Right lung (tissue), 5 donors: ENCODE measurements around the gene PPP2R1B. TPM values are rescaled to one million over a fixed set of nuclear protein-coding genes. Genes with fewer than 3 reads are reported as not detected.
"Not testable (repeated sequence)": the region's sequence is repeated elsewhere in the genome, so short reads cannot be mapped to it uniquely, and the experiment has no call there.

Experiments used
- DNase-seq, 2 donors: peaks; one replicate each; pipeline ENCODE4 v3.0.0-alpha.2; 2013
- polyA plus RNA-seq, 5 donors: library from polyadenylated mRNA; unstranded; fragments of 120-200 nt; gene quantifications; one replicate each; pipeline versions ENCODE4 v1.2.1 to v1.2.3, GENCODE V29; 2013; ENCODE audit warnings: inconsistent platforms in 1 of 5, low replicate concordance in 1 of 5; ENCODE audit not compliant: insufficient read length in 5 of 5, insufficient read depth in 1 of 5

PPP2R1B gene
- polyA plus RNA-seq, 5 donors: 20.6 to 32.4 (median 27.8) TPM

- peak in 1 of 2 donors; percentile 34 for DNase-seq
These were observed 36.9 kb downstream of the PPP2R1B start for GRCh38 chr11:111729071-111729830.

- no peak for DNase-seq
These were observed 38.8 kb downstream of the PPP2R1B start for GRCh38 chr11:111727431-111727830.

GRCh38 chr11:111726301-111726713 is 39.9 kb downstream of the PPP2R1B start:
- DNase-seq: no peak

- no peak for DNase-seq
These were observed 40.6 kb downstream of the PPP2R1B start for GRCh38 chr11:111725621-111726020.

GRCh38 chr11:111724615-111725129 is 41.5 kb downstream of the PPP2R1B start:
- no peak for DNase-seq

GRCh38 chr11:111723595-111723994 is 42.6 kb downstream of the PPP2R1B start:
- DNase-seq: no peak

- DNase-seq: no peak
These were observed 43.7 kb downstream of the PPP2R1B start for GRCh38 chr11:111722501-111722900.

GRCh38 chr11:111720801-111721494 is 45.2 kb downstream of the PPP2R1B start:
- DNase-seq: no peak

GRCh38 chr11:111719379-111719778 is 46.8 kb downstream of the PPP2R1B start:
- no peak for DNase-seq

- no peak for DNase-seq
These were observed 47.3 kb downstream of the PPP2R1B start for GRCh38 chr11:111718859-111719258.

GRCh38 chr11:111718436-111718835 is 47.8 kb downstream of the PPP2R1B start:
- no peak for DNase-seq

GRCh38 chr11:111717660-111718059 is 48.5 kb downstream of the PPP2R1B start:
- DNase-seq: not testable (repeated sequence)

- no peak for DNase-seq
These were observed 50.9 kb downstream of the PPP2R1B start for GRCh38 chr11:111715142-111715816.

GRCh38 chr11:111714522-111714921 is 51.7 kb downstream of the PPP2R1B start:
- no peak for DNase-seq

- DNase-seq: no peak
These were observed 58.5 kb downstream of the PPP2R1B start for GRCh38 chr11:111707691-111708067.

- peak; percentile 85 to 87 for DNase-seq
These were observed 59.0 kb downstream of the PPP2R1B start for GRCh38 chr11:111707039-111707690.

GRCh38 chr11:111703576-111703975 is 62.6 kb downstream of the PPP2R1B start:
- peak; percentile 21 to 31 for DNase-seq

GRCh38 chr11:111702623-111703022 is 63.6 kb downstream of the PPP2R1B start:
- no peak for DNase-seq

- DNase-seq: no peak
These were observed 66.0 kb downstream of the PPP2R1B start for GRCh38 chr11:111700162-111700561.

- no peak for DNase-seq
These were observed 66.5 kb downstream of the PPP2R1B start for GRCh38 chr11:111699579-111700156.

- no peak for DNase-seq
These were observed 67.2 kb downstream of the PPP2R1B start for GRCh38 chr11:111698852-111699559.
